ENCODE measurements around the gene MRPS2. TPM values are rescaled to one million over a fixed set of nuclear protein-coding genes. Genes with fewer than 3 reads are reported as not detected.

The MRPS2 gene
- total and polyA plus RNA-seq, 10 of the 15 experiments (the other 5 are each of a cell fraction or from before 2014, with no cell fraction given), result 3.3 to 103 (median 69.5) TPM

DNA sequence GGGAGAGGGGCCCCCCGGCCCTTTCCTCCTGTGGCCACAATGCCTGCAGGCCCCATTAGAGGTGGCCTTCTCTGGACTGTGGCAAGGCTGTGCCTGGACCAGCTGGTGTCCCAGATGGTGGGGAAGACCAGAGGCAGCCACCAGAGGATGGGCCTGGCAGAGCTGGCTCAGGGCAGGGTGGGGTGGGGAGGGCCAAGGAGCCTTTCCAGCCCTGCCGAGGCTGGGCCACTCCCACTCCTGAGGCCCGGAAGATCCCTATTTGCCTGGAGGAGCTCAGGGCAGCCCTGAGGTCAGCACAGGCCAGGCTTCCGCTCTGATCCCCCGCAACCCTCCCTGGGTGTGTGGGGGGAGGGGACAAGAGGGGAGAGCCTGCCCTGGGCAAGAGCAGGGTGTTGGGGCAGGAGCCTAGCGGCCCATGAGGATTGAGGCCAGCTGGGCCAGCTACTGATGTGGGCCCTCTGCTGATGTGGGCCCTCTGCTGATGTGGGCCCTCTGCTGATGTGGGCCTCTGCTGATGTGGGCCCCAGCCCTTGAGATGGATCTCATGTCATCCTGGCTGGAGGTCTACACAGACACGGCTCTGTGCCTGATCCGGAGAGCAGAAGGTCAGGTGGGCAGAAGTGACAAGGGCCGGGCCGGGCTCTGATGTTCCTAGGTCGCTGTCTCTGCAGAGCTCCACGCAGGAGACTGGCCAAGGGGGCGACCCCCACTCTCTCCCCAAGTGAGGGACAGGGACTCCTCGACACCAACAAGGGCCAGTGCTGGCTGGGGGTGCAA lies 6.0 kb downstream of the MRPS2 start (continued):
- TF ChIP-seq, protein P1, sequence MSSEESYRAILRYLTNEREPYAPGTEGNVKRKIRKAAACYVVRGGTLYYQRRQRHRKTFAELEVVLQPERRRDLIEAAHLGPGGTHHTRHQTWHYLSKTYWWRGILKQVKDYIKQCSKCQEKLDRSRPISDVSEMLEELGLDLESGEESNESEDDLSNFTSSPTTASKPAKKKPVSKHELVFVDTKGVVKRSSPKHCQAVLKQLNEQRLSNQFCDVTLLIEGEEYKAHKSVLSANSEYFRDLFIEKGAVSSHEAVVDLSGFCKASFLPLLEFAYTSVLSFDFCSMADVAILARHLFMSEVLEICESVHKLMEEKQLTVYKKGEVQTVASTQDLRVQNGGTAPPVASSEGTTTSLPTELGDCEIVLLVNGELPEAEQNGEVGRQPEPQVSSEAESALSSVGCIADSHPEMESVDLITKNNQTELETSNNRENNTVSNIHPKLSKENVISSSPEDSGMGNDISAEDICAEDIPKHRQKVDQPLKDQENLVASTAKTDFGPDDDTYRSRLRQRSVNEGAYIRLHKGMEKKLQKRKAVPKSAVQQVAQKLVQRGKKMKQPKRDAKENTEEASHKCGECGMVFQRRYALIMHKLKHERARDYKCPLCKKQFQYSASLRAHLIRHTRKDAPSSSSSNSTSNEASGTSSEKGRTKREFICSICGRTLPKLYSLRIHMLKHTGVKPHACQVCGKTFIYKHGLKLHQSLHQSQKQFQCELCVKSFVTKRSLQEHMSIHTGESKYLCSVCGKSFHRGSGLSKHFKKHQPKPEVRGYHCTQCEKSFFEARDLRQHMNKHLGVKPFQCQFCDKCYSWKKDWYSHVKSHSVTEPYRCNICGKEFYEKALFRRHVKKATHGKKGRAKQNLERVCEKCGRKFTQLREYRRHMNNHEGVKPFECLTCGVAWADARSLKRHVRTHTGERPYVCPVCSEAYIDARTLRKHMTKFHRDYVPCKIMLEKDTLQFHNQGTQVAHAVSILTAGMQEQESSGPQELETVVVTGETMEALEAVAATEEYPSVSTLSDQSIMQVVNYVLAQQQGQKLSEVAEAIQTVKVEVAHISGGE (CRISPR knock-in tag; IDR thresholded peaks at IDR 0.05), result no peak
- no peak for TF ChIP-seq RBBP5 (conservative IDR thresholded peaks at IDR 0.05)
- TF ChIP-seq, protein P2, sequence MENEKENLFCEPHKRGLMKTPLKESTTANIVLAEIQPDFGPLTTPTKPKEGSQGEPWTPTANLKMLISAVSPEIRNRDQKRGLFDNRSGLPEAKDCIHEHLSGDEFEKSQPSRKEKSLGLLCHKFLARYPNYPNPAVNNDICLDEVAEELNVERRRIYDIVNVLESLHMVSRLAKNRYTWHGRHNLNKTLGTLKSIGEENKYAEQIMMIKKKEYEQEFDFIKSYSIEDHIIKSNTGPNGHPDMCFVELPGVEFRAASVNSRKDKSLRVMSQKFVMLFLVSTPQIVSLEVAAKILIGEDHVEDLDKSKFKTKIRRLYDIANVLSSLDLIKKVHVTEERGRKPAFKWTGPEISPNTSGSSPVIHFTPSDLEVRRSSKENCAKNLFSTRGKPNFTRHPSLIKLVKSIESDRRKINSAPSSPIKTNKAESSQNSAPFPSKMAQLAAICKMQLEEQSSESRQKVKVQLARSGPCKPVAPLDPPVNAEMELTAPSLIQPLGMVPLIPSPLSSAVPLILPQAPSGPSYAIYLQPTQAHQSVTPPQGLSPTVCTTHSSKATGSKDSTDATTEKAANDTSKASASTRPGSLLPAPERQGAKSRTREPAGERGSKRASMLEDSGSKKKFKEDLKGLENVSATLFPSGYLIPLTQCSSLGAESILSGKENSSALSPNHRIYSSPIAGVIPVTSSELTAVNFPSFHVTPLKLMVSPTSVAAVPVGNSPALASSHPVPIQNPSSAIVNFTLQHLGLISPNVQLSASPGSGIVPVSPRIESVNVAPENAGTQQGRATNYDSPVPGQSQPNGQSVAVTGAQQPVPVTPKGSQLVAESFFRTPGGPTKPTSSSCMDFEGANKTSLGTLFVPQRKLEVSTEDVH (IDR thresholded peaks at IDR 0.05; ENCODE audit: low read depth, partially characterized antibody), result no peak

All from GM12878 (cell line).